Aorta (tissue), 5 donors: ENCODE data around the gene CRY2. TPM values are rescaled to one million over a fixed set of nuclear protein-coding genes. Genes with fewer than 3 reads are reported as not detected.

Experiments used
- ATAC-seq: fragments of 200-7000 bp; cut with Tn5 transposase; one replicate; pipeline ENCODE4 v1.9.1; 2022; ENCODE audit warnings: moderate library complexity; ENCODE audit not compliant: low FRiP score
- DNase-seq, 2 donors: peaks; one replicate each; pipeline ENCODE4 v3.0.0-alpha.2; 2020
- H3K27ac ChIP-seq, 2 donors: one replicate each; pipeline ENCODE4 v1.5.1; 2013; ENCODE audit warnings: low read length in 2 of 2, mild to moderate bottlenecking in 2 of 2, moderate library complexity in 2 of 2, control low read depth in 1 of 2, inconsistent platforms in 1 of 2, low read depth in 1 of 2
- H3K27me3 ChIP-seq, 2 donors: one replicate each; pipeline ENCODE4 v1.6.1; 2013; ENCODE audit warnings: control low read depth in 1 of 2, low read length in 1 of 2, mild to moderate bottlenecking in 1 of 2, moderate library complexity in 1 of 2; ENCODE audit not compliant: insufficient read depth in 2 of 2, control insufficient read depth in 1 of 2
- H3K36me3 ChIP-seq, 2 donors: one replicate each; pipeline ENCODE4 v1.6.1; 2013; ENCODE audit warnings: control low read depth in 1 of 2, low read length in 1 of 2, mild to moderate bottlenecking in 1 of 2; ENCODE audit not compliant: insufficient read depth in 2 of 2, control insufficient read depth in 1 of 2
- H3K4me1 ChIP-seq, 2 donors: one replicate each; pipeline ENCODE4 v1.6.1; 2013; ENCODE audit warnings: low read length in 2 of 2, control low read depth in 1 of 2, mild to moderate bottlenecking in 1 of 2, moderate library complexity in 1 of 2; ENCODE audit not compliant: insufficient read depth in 2 of 2, control insufficient read depth in 1 of 2
- H3K4me3 ChIP-seq, 2 donors: one replicate each; pipeline ENCODE4 v1.5.1; 2013; ENCODE audit warnings: low read length in 2 of 2, control low read depth in 1 of 2, mild to moderate bottlenecking in 1 of 2
- H3K9me3 ChIP-seq: one replicate; pipeline ENCODE4 v1.6.1; 2013; ENCODE audit warnings: mild to moderate bottlenecking, low read length; ENCODE audit not compliant: control insufficient read depth
- WGBS, 2 donors: extraction: QIAGEN DNeasy Blood & Tissue Kit; methylation state at CpG; one replicate each; pipeline ENCODE4 v1.1.7; 2013; 5-methylcytosine and 5-hydroxymethylcytosine counted together
- intact Hi-C, 2 donors: fragments of 100-400 bp; cut with DNase I; formaldehyde crosslinking; loops; one replicate each; pipeline versions ENCODE4 v1.14.2 to v1.15.0; 2022
- polyA plus RNA-seq, 2 donors: library from polyadenylated mRNA; stranded (reverse); fragments of 200-250 nt; gene quantifications; one replicate each; pipeline ENCODE4 v1.2.3, GENCODE V29; 2013
- total RNA-seq, 2 donors: library from RNA; stranded (reverse); fragmentation: NEBNext Ultra II Directional; extraction: Animal tissue kit (Norgen Biotek cat#: 25700); gene quantifications; one replicate each; pipeline ENCODE4 v1.2.1, GENCODE V29; 2021
- donor health status: healthy with polysubstance abuse.
- donor health status: Bipolar disorder and iron deficiency.
- donor health status: DM: no; HTN: no; CAD: no.
- donor health status: DM: no; HTN: no; CAD: no.
- donor health status: DM: yes; HTN: yes; CAD: no.

CRY2 gene
- total and polyA plus RNA-seq, 4 donors: 6.4 to 54.1 (median 28.2) TPM

- Histone ChIP-seq H3K9me3 (no peaks in the 10 kb centered on the region), H3K36me3 (no peaks in the 10 kb centered on the region), H3K27me3 (no peaks in the 10 kb centered on the region), H3K4me1 (peaks cover 0 to 2% of the 10 kb centered on the region in 2 donors), H3K4me3 (no peak overlapping the region), H3K27ac (no peak overlapping the region)
- DNase-seq: no peak
- 91 to 97% methylated on average over 4 of the region's 4 CpGs for WGBS, 2 donors
- intact Hi-C loops: no loop called here
- no peak for ATAC-seq
These were observed 39.7 kb downstream of the CRY2 start for GRCh38 chr11:45886816-45887520.

GRCh38 chr11:45887587-45887986, 40.3 kb downstream of the CRY2 start:
- WGBS, 2 donors: 93 to 95% methylated on average over 10 of the region's 10 CpGs
- ATAC-seq (no peak), DNase-seq (no peak)
- Histone ChIP-seq H3K27ac (no peak overlapping the region), H3K9me3 (no peaks in the 10 kb centered on the region), H3K4me1 (peaks cover 0 to 2% of the 10 kb centered on the region in 2 donors), H3K36me3 (no peaks in the 10 kb centered on the region), H3K4me3 (no peak overlapping the region), H3K27me3 (no peaks in the 10 kb centered on the region)
- intact Hi-C loops: no loop called here

DNA sequence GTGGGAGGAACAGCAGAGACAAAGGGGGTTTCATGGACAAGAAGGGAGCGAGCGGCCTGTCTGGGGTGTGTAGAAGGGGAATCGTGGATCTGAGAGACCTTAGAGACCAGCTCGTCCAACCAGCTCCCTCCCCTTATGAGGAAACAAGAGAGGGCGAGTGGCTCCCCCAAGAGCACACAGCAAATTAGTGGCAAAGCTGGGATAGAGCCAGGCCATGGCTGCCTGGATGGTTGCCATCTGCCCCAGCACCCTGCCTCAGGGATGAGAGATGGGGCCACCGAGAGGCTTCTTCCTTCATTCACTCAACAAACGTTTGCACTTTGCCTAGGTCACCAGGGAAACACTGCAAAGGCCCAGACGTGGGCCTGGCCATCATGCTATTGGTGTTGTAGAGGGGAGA, 42.3 kb downstream of the CRY2 start:
- Histone ChIP-seq H3K4me3 (no peak overlapping the region), H3K27ac (no peak overlapping the region), H3K36me3 (no peaks in the 10 kb centered on the region), H3K4me1 (peaks cover 0 to 2% of the 10 kb centered on the region in 2 donors), H3K9me3 (no peaks in the 10 kb centered on the region), H3K27me3 (no peaks in the 10 kb centered on the region)
- intact Hi-C loops: no loop called here
- 89 to 90% methylated on average over 8 of the region's 8 CpGs for whole genome bisulfite sequencing, 2 donors
- ATAC-seq (no peak), DNase-seq (no peak)

DNA sequence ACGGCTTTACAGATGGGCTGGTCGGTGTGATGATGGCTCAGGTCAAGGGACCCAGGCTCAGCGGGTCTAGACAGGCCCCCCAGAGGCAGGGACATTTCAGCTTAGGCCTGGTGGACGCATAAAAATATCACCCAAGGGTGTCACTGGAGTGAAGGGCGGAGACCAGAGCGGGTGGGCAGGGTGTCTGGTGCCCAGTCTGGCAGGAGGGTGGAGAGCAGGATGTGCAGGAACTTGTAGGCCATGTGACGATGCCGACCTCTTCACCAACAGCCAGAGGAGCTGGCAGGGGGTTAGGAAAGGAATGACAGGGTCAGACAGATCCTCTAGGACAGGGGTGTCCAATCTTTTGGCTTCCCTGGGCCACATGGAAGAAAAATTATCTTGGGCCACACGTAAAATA, 42.7 kb downstream of the CRY2 start:
- no peak overlapping the region for H3K27ac ChIP-seq
- no peaks in the 10 kb centered on the region for H3K9me3 ChIP-seq
- ATAC-seq (no peak), DNase-seq (no peak)
- no peak overlapping the region for H3K4me3 ChIP-seq
- H3K27me3 ChIP-seq: no peaks in the 10 kb centered on the region
- H3K4me1 ChIP-seq: peaks cover 0 to 2% of the 10 kb centered on the region in 2 donors
- intact Hi-C loops: no loop called here
- 90 to 91% methylated on average over 9 of the region's 9 CpGs for WGBS, 2 donors
- no peaks in the 10 kb centered on the region for H3K36me3 ChIP-seq

DNA sequence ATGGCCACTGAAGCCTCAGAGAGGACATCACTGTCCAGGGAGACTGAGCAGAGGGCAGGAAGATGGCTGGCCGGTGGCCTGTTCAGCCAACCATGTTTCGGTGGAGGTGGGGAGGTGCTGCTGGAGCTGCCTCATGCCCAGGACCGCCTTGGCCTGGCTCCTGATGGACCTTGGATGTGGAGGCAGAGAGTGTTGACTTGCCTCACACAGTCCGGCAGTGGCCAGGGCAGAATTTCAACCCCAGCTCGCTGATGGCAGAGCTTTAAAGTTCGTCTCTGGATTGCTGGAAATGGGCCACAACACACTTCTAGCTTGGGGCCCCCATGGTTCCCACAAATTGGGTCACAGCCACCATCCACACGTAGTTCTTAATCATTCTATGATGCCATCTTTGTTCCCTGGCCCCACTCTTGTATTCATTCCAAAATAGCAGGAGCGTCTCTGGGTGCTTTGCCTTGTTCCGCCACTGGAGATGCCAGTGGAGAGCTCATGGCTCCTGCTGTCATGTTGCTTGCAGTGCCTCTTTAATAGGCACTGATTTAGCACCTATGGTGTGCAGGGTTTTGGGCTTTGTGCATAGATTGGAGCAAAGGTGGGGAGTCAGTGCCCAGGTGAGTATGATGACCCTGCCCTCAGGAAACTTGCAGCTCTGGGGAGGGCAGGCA, 43.7 kb downstream of the CRY2 start:
- DNase-seq (no peak), ATAC-seq (no peak)
- H3K27ac ChIP-seq: no peak overlapping the region
- H3K9me3 ChIP-seq: no peaks in the 10 kb centered on the region
- no peaks in the 10 kb centered on the region for H3K4me1 ChIP-seq
- H3K4me3 ChIP-seq: no peak overlapping the region
- 72 to 75% methylated on average over 9 of the region's 9 CpGs for WGBS, 2 donors
- H3K27me3 ChIP-seq: no peaks in the 10 kb centered on the region
- no peaks in the 10 kb centered on the region for H3K36me3 ChIP-seq
- intact Hi-C loops: no loop called here

- no peak overlapping the region for H3K27ac ChIP-seq
- H3K27me3 ChIP-seq: no peaks in the 10 kb centered on the region
- no peak for DNase-seq
- no peak overlapping the region for H3K4me3 ChIP-seq
- no peaks in the 10 kb centered on the region for H3K36me3 ChIP-seq
- H3K4me1 ChIP-seq: no peaks in the 10 kb centered on the region
- H3K9me3 ChIP-seq: no peaks in the 10 kb centered on the region
- intact Hi-C loops: no loop called here
- 80 to 83% methylated on average over 5 of the region's 5 CpGs for WGBS, 2 donors
- ATAC-seq: no peak
These were observed 45.6 kb downstream of the CRY2 start for GRCh38 chr11:45892856-45893255.

GRCh38 chr11:45894555-45895247, 47.4 kb downstream of the CRY2 start:
- no peak for DNase-seq
- Histone ChIP-seq H3K36me3 (no peaks in the 10 kb centered on the region), H3K4me1 (no peaks in the 10 kb centered on the region), H3K9me3 (no peaks in the 10 kb centered on the region), H3K27ac (no peak overlapping the region), H3K27me3 (no peaks in the 10 kb centered on the region), H3K4me3 (no peak overlapping the region)
- ATAC-seq: no peak
- intact Hi-C loops: no loop called here
- 86% methylated on average over 6 of the region's 6 CpGs for WGBS, 2 donors

DNA sequence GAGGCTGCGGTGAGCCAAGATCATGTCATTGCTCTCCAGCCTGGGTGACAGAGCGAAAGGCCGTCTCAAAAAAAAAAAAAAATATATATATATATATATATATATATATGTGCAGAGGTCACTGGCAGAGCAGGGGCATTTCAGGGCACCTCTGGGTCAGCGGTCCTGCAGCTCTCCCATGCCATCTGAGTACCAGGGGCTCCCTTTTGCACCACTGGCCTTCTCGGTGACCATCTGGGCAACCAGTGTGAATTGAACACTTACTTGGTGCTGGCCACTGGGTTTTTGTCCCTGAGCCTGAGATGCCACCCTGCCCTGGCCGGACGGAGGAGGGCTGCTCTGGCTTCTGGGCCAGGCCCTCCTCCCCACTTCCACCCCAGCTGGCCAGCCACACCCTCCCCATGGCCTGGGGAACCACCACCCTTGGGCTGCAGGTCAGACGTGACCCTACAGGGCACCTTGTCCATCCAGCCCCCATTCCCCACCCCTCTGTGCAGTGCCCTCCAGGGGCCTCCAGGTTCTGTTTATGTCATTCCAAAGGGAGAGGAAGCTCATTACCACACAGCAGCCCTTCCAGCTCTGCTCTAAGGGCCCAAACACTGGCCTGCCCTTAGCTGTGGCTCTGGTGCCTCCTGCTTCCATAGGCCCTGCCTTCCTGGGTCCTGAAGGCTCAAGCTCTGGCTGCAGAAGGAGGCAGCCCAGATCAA, 48.4 kb downstream of the CRY2 start:
- intact Hi-C loops: no loop called here
- 89 to 97% methylated on average over 8 of the region's 8 CpGs for WGBS, 2 donors
- Histone ChIP-seq H3K27ac (no peak overlapping the region), H3K4me1 (no peaks in the 10 kb centered on the region), H3K36me3 (no peaks in the 10 kb centered on the region), H3K4me3 (no peak overlapping the region), H3K9me3 (no peaks in the 10 kb centered on the region), H3K27me3 (no peaks in the 10 kb centered on the region)
- ATAC-seq: no peak
- DNase-seq: no peak
